GM21737 (cell line): ENCODE measurements around the gene SERPINB1.
"Not testable (repeated sequence)": the region's sequence is repeated elsewhere in the genome, so short reads cannot be mapped to it uniquely, and the experiment has no call there.

Source experiments
- ATAC-seq: cut with Tn5 transposase; IDR thresholded peaks from one replicate; pipeline ENCODE4 v1.9.1; 2021; ENCODE audit warnings: mild to moderate bottlenecking, moderate library complexity; ENCODE audit not compliant: unreplicated experiment

SERPINB1 gene

DNA sequence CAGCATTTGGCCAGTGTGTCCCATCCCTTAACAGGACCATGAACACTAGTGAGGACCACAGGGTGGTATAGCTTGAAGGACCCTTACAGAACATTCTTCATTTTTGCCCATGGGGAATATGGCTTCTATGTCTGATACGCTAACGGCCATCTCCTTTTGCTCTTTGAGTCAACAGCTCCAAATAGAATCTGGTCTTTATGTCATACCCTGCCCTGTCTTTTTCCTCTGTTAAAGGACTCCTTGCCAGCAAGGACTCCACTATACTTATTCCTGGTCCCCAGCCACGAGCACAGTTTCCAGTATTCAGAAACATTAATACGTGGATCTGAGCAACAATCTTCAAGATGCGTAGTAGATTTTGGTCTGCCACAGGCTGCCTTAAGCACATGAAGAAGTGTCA is 22.5 kb downstream of the SERPINB1 start:
- no peak for ATAC-seq

DNA sequence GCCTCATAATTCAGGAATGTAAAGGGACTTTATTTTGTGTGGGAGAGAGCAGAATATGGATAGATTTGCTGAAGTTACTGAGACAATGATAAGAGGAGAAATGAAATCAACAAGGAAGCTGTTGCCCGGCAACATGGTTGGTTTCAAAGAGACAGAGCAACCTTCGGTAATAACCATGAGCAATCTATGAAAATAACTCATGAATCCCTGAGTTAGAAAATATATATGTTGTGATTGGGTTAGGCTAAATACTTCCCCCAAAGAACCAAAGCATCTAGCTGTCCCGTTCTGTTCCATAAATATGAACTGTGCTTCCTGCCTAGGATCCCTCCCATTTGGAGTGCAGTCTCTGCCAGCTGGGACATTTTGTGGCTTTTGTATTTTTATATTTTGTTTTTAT is 23.1 kb downstream of the SERPINB1 start:
- no peak for ATAC-seq

DNA sequence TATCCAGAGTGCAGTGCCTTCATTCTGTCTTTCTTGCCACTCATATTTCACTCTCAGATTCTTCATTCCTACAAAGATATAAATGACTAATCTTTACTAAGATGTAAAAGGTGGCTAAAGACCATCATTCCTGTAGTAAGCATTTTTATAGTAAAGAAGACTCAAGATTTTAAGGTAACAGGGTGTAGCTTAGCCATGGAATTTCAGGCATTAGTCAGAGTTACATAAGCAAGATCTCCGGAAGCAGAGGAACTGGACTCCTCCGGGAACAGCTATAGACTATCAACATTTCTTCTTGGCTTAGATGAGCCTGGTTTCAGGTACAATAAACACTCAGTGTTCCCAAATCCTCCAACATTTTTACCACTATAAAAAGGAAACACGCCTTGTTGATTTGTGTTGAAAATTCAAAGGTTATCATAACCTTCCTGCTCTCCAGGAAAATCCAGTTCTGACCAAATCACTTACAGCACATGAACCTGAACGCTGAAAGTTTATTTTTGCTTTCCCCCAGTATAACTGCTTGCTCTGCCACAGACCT is 23.7 kb downstream of the SERPINB1 start:
- ATAC-seq = no peak

DNA sequence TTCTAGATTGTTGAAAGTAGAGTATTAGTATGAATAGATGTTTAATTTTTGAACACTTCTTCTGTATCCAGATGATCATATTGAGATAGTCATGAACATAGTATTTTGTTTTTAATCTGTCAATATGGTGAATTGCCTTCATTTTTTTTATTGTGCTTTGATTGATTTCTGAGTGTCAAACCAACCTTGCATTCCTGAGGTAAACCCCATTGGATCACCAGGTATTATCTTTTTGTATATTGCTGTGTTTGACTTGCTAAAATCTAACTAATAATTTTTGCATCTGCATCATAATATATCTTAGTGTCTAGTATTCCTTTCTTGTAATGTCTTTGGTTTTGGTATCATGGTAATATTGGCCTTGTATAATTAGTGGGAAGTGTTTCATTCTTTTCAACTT is 25.5 kb downstream of the SERPINB1 start:
- ATAC-seq = no peak

DNA sequence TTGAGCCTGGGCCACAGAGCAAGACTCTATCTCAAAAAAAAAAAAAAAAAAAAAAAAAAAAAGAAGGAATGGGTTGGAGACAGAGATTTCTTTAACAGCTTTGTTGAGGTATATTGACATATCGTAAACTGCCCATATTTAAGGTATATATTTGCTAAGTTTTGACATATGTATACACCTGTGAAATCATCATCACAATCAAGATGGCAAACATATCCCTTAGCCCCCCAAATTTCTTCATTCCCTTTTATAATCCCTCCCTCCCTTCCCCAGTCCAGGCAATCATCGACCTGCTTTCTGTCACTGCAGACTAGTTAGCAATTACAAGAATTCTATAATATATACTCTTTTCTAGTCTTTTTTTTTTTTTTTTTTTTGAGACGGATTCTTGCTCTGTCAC is 29.0 kb downstream of the SERPINB1 start:
- no peak for ATAC-seq

DNA sequence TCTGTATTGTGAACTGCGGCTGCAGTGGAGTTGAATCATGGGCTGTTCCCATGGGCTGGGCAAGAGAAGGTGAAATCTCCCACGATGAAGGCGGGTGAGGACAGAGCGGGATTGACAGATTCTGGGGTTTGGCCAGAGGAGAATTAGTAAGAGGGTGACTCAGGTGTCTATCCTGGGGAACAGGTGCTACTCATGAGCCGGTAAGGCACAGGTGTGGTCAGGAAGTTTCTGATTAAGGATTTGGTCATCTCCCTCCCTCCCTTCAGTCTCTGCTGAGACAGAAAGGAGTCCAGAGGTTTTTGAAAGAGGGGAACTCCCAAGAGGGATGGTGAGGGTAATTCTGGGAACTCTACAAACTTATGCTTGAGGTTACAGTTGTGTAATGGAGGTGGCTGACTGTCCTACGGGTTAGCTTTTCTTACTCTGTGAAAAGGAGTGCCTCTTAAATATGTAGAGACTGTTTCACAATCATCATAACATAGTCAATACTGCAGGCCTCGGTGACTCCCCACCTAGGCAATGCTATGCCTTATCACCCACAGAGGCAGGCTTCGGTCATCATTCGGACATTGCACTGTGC is 31.5 kb downstream of the SERPINB1 start:
- no peak for ATAC-seq

DNA sequence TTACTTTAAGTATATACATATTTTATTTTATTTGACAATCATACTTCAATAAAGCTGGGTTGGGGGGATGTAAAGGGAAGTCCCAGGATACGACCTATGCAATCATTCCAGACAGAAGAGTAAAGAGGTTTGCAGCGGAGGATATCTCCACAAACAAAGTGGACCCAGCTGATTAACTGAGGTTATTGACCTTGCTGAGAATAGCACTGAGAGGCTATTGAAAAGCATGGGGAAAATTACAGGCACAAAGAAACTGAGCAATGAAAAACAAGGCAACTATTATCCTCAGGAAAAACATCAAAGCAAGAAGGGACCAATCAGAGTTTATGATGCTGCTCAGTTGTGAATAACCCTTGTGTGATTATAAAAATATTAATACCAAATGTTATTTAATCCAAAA is 32.6 kb downstream of the SERPINB1 start:
- no peak for ATAC-seq

DNA sequence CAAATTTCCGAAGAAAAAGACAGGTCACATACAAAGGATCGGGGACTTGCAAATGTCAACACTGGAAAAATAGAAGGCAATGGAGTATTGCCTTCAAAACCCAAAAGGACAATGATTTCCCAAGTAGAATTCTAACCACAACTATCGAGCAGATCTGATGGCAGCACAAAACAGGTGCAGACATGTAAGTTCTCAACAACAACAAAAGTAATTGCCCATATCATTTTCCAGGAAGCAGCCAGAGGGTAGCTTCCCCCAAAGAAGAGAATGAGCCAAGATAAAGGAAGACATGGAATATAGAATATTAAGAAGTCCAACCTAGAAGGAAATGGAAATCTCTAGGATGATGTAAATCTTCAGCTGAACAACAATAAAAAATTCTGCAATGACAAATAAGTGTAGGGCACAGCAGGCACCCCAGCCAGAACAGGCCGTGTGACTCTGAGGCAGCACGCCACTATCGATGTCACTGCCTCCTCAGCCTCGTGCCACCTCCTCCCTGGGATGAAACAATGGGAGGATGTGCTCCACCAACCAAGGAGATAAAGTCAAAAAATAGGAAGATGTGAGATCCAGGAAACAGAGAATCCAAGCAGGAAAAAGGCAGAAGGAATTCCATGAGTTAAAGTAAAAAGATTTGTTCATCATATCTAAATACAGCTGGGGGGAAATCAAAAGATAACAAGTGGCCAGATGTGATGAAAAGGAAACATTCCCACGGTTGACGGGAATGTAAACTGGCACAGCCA is 34.1 kb downstream of the SERPINB1 start:
- no peak for ATAC-seq

DNA sequence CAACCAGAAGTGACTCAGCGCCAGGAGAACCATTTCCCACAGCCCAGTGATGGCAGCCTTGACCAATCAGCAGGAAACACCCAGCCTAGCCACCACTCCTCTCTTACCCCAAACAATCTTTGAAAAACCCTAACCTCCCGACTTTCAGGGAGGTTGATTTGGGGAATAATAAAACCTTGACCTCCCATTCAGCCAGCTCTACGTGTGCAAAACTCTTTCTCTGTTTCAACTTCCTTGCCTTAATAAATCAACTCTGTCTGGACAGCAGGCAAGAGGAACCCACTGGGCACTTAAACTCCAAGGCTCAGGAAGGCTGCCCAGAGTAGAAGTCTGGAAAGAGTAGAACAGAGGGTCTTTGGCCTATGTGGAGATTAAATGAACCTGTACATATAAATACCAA is 35.0 kb downstream of the SERPINB1 start:
- ATAC-seq = no peak

DNA sequence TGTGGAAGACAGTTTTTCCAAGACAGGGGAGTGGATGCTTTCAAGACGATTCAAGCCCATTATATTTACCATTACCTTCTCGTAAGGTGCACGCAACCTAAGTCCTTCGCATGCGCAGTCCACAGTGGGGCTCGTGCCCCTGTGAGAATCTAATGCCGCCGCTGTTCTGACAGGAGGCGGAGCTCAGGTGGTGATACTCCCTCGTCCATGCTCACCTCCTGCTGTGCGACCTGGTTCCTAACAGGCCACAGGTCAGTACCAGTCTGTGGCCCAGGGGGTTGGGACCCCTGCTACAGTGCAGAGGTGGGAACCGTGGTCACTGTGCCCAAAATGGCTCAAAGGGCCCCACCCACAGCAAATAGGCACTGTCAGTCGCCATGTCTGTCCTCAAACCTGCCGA is 36.6 kb downstream of the SERPINB1 start:
- no peak for ATAC-seq

DNA sequence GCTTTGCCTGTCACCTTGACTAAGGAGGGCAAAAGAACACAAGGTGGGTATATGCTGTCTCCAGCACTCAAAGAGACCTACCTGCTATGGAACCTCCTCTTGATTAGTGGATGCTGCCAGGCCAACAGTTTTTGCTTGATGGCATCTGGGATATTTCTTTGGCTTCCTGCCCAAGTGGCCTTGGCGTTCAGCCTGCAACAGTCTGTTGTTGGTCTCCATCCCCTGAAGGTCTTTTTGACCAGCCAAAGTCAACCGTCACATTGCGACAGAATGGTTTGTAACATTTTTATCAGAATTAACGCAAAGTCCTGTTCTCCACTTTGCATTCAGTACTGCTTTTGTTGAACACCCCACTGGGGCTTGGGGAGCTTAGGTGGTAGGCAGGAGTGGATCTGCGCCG is 37.1 kb downstream of the SERPINB1 start:
- no peak for ATAC-seq

DNA sequence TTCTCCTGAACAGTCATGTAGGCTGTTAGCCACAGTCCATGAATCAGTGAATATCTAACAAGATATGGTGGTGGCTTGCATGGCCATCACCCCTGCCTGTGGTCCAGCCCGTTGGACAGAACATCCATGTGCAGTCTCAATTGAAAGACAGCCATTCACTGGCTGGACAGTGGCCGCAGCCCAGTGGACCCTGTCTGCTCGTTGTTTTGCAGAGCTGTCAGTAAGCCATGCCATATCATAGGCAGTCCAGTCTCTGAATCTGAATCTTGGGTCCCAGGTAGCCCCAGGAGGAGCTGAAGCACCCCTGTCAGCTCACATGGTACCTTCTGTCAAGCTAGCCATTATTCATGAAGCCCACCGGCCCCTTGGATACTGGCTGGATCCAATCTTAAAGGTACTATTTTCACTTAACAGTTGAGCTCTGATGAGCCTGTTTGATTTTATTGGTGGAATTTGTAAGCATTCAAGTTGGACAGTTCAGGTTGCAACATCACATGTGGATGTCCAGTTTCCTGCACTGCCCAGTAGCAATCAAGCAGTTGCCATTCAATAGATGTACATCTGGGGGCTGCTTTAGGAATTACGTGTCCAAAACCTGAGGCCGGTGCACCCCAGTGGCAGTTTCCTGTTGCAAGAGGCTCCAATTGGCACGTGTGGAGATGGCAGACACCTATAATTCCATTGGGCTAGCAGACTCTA is 37.8 kb downstream of the SERPINB1 start:
- ATAC-seq = no peak

DNA sequence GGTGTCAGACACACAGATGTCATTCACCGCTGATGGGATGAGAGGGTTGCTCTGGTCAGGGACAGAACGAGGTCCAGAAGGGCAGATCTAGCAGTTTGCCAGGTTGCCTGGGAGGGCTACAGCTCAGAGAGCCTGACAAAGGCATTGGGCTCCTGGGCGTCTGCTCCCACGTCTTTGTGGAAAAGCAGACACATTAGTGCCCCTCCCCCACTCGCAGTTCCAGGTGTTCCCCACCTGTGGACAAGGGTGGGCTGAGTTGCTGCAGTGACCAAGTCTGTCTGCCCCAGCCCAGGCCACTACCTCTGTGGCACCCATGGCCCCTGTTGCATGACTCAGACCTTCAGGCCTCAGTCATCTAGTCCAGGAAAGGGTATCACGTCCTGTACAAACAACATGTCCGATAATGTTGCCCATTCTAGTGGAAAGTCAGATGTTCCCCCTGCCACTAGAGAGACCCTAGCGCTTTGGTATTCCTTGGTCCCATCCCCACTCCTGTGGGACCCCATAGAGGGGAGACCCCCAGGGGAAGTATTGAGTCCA is 39.1 kb downstream of the SERPINB1 start:
- ATAC-seq = no peak

DNA sequence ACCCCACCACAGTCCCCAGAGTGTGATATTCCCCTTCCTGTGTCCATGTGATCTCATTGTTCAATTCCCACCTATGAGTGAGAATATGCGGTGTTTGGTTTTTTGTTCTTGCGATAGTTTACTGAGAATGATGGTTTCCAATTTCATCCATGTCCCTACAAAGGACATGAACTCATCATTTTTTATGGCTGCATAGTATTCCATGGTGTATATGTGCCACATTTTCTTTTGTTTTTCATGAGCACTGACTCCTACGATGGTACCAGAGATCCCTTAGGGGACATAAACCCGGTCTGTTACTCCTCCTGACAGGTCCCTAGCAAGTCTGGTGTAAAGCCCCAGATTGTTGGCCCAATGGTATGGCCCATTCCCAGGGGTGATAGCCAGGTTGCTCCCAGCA is 40.0 kb downstream of the SERPINB1 start:
- ATAC-seq = not testable (repeated sequence)

DNA sequence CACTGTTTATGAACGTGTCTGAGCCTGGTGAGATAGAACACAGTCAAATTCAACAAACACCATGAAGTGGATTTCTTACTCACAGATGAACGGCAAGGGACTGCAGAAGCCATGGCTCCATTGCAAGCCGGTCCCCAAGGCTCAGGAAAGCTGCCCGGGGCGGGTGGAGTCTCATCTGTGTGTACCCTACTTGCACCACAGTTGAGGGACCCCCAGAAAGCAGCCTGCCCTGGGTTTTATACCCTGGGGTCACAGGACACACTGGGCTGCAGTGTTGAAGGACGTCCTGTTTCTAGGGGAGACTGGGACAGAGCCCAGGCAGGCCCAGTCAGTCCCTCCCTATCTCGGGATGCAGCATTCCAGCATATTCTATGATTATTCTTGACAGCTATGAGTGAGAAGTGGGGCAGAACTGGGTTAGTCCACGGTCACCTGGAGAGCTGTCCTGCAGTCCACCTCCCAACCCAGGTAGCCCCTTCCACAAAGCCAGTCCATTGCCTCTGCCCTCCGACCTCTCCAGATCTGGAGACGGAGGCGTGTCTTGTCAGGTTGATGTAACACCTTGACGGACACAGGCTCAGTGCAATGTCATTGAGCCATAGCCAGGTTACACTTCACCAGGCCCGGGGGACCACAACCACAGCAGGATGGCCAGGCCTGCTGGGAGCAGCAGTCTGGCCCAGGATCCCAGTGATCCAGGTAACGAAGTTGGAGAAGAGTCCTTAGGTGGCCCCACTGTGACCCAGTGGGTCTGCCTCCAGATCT is 40.9 kb downstream of the SERPINB1 start:
- ATAC-seq = no peak

DNA sequence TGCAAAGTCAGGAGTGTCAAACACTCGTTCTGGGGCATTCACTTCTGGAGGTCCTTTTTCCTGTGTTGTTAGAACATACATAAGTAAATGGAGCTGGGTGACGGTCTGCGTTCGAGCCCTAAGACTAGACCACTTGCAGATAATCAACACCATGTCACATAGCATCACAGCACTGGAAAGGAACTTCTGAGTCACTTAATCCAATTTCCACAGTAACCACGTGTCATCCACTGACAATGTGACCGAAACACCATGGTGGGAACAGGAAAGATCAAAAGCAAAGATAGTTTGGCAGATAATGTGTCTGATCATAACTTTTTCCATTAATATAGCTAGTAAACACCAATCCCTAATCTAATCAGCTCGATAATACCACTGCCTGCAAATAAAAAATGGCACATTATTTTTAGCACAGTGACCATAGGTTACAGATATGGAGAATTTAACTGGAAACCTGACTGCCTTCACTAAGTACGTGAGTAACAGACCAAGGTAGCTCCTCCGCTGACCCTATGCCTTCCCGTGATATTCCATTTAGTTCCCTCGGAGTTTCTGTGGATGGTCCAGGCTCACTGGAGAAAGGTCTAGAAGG is 41.6 kb downstream of the SERPINB1 start:
- no peak for ATAC-seq

DNA sequence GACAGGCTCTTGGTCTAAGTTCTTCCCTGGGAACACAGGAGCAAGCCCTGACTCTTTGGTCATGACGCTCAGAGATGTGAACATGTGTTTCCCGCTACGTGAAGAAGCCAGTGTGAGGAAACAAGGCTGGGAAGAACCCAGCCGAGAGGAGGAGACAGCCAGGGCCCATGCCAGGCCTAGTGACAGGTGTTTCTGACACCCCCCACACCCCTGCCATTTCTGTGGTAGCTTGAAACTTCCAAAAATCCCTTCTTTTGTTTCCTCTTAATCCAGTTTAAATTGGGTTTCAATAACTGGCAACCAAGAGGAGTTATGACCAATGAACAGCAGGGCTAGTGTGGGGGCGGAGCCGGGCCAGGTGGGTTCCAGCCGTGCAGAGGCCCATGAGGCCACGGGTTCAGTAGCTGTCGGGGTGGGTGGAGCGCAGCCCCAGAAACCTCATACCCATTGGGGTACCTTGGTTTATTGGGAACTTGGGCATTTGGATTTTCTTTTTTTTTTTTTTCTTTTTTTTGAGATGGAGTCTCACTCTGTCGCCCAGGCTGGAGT is 43.0 kb downstream of the SERPINB1 start:
- no peak for ATAC-seq

DNA sequence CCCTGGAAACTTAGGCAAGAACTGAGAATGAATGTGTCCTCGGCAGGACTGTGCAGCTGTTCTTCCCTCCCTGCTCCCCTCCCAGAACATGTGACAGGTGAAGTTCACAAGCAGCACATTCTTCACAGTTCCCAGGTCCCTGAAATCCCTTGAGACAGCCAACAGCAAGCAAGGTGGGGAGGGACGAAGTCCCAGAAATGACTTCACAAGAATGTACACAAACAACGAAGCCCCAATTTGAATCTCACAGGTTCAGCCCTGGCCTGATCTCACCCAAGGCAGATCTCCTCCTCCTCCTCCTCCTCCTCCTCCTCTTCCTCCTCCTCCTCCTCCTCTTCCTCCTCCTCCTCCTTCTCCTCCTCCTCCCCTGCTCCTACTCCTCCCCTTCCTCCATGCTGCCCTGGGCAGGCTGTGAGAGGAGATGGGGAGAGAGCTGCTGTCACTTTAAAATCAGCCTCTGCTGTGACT is 44.1 kb downstream of the SERPINB1 start:
- no peak for ATAC-seq

DNA sequence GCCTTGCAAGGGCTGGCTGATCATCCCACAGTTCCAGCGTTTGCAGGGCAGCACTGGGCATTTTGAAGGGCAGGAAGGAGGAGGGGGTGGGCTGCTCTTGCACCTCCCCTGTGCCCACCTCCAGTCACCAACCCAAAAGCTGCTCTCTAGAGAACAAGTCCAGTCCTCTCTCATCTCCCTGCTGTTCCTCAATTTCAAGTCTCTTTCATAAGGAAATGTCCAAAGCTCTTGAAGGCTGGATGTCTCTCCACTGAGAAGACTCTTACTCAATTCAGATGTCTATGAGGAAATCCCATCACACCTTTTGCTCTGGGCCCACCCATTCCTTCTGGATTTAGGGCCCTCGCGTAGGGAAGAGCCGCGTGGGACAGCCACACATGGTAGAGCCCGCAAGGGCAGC is 44.8 kb downstream of the SERPINB1 start:
- no peak for ATAC-seq

DNA sequence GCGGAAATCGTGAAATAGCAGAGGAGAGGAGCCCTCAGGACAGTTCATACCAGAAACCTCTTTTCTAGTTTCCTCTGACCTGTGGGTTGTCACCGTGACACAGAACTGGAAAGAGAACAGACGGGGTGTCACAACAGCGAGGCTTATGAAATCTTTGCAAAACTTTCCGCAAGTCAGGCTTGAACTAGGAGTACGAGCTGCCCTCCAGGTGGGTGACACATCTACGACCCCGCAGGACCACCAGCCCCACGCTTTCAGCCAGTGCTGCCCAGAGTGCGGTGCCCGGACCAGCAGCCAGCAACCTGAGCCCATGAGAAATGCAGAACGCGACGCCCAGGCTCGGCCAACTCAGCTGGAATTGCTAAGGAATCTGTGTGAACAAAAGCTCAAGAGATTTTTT is 45.7 kb downstream of the SERPINB1 start:
- no peak for ATAC-seq
